IMR-90 (cell line): Measurements from ENCODE around the gene GRPR. TPM values are rescaled to one million over a fixed set of nuclear protein-coding genes. Genes with fewer than 3 reads are reported as not detected.
"Not testable (repeated sequence)": the region's sequence is repeated elsewhere in the genome, so short reads cannot be mapped to it uniquely, and the experiment has no call there.

Source experiments
- ATAC-seq: fragments of 200-7000 bp; cut with Tn5 transposase; 2 replicates; pipeline ENCODE4 v1.9.1; 2020; ENCODE audit warnings: low read depth, mild to moderate bottlenecking, moderate library complexity
- BruUV-seq: library from RNA; stranded (reverse); fragments of 400-500 nt; replicated peaks from 2 replicates; lab custom pipeline; 2021; lab: Mats Ljungman, UMichigan
- CTCF ChIA-PET: fragments of 300-600 bp; formaldehyde crosslinking; extraction: SDS; loops from one replicate; lab custom pipeline; 2021; ENCODE audit warnings: antibody characterized with exemption; lab: Yijun Ruan, JAX
- POLR2A ChIA-PET: fragments of 300-600 bp; sonication (Branson Sonifier 250); formaldehyde crosslinking; loops from one replicate; lab custom pipeline; 2022; ENCODE audit warnings: antibody characterized with exemption; ENCODE audit not compliant: unreplicated experiment; lab: Charles Lee
- DNase-seq: peaks from one replicate; pipeline ENCODE4 v3.0.0; 2013
- H2AFZ ChIP-seq: replicated peaks from 2 replicates; pipeline ENCODE3; 2013; ENCODE audit warnings: low read length, mild to moderate bottlenecking; ENCODE audit not compliant: poor library complexity
- H2AK5ac ChIP-seq: 2 replicates; pipeline ENCODE4 v1.6.1; 2013; ENCODE audit warnings: low read depth, low read length, inconsistent platforms
- H2AK9ac ChIP-seq: replicated peaks from 2 replicates; pipeline ENCODE3; 2013; ENCODE audit warnings: mild to moderate bottlenecking, low read depth, low read length, moderate library complexity; ENCODE audit not compliant: poor library complexity
- H2BK120ac ChIP-seq: 2 replicates; pipeline ENCODE4 v1.6.1; 2013; ENCODE audit warnings: low read depth, low read length, inconsistent platforms
- H2BK15ac ChIP-seq: 3 replicates; pipeline ENCODE4 v1.6.1; 2013; ENCODE audit warnings: low read depth, low read length, inconsistent platforms
- H2BK20ac ChIP-seq: 2 replicates; pipeline ENCODE4 v1.6.1; 2013; ENCODE audit warnings: low read depth, mild to moderate bottlenecking, inconsistent platforms, low read length, moderate library complexity
- H2BK5ac ChIP-seq: 2 replicates; pipeline ENCODE4 v1.6.1; 2013; ENCODE audit warnings: mild to moderate bottlenecking, low read depth, low read length, inconsistent platforms; ENCODE audit not compliant: poor library complexity, severe bottlenecking
- H3K14ac ChIP-seq: replicated peaks from 2 replicates; pipeline ENCODE4 v1.6.1; 2013; ENCODE audit warnings: low read depth, low read length, inconsistent platforms
- H3K18ac ChIP-seq: 2 replicates; pipeline ENCODE4 v1.6.1; 2013; ENCODE audit warnings: low read depth, low read length, control low read depth
- H3K23ac ChIP-seq: 2 replicates; pipeline ENCODE4 v1.6.1; 2013; ENCODE audit warnings: low read depth, low read length, inconsistent platforms
- H3K27ac ChIP-seq: 2 replicates; pipeline ENCODE4 v1.5.1; 2013; ENCODE audit warnings: mild to moderate bottlenecking, control low read depth, low read length; ENCODE audit not compliant: insufficient read depth
- H3K27me3 ChIP-seq: 2 replicates; pipeline ENCODE4 v1.6.1; 2013; ENCODE audit warnings: low read length; ENCODE audit not compliant: control insufficient read depth, insufficient read depth
- H3K36me3 ChIP-seq: 2 replicates; pipeline ENCODE4 v1.6.1; 2013; ENCODE audit warnings: low read length, mixed read lengths; ENCODE audit not compliant: control insufficient read depth, insufficient read depth
- H3K4ac ChIP-seq: 2 replicates; pipeline ENCODE4 v1.6.1; 2013; ENCODE audit warnings: low read depth, low read length, inconsistent platforms
- H3K4me1 ChIP-seq: 2 replicates; pipeline ENCODE4 v1.6.1; 2013; ENCODE audit warnings: low read length, mixed read lengths; ENCODE audit not compliant: control insufficient read depth, insufficient read depth
- H3K4me2 ChIP-seq: 2 replicates; pipeline ENCODE4 v1.6.1; 2013; ENCODE audit warnings: low read depth, mild to moderate bottlenecking, control low read depth, low read length, moderate library complexity
- H3K4me3 ChIP-seq: 2 replicates; pipeline ENCODE4 v1.5.1; 2013; ENCODE audit warnings: low read depth, mild to moderate bottlenecking, control low read depth, low read length, moderate library complexity; ENCODE audit not compliant: insufficient read depth
- H3K56ac ChIP-seq: 2 replicates; pipeline ENCODE4 v1.6.1; 2013; ENCODE audit warnings: low read length, inconsistent platforms; ENCODE audit not compliant: insufficient read depth; ENCODE audit errors: extremely low read depth
- H3K79me1 ChIP-seq, 2 experiments: 2 replicates each; pipeline ENCODE4 v1.6.1; 2013; ENCODE audit warnings: low read length in 2 of 2, inconsistent platforms in 1 of 2, low read depth in 1 of 2
- H3K9ac ChIP-seq: 2 replicates; pipeline ENCODE4 v1.6.1; 2013; ENCODE audit warnings: low read depth, low read length, control low read depth
- H3K9me1 ChIP-seq: 2 replicates; pipeline ENCODE4 v1.6.1; 2013; ENCODE audit warnings: low read length, inconsistent platforms; ENCODE audit not compliant: insufficient read depth
- H3K9me3 ChIP-seq: 2 replicates; pipeline ENCODE4 v1.6.1; 2013; ENCODE audit warnings: low read length; ENCODE audit not compliant: control insufficient read depth, insufficient read depth
- H4K20me1 ChIP-seq: 2 replicates; pipeline ENCODE4 v1.6.1; 2013; ENCODE audit warnings: low read length, inconsistent platforms; ENCODE audit not compliant: insufficient read depth
- H4K5ac ChIP-seq: 2 replicates; pipeline ENCODE4 v1.6.1; 2013; ENCODE audit warnings: mild to moderate bottlenecking, low read depth, low read length, control low read depth
- H4K8ac ChIP-seq, 2 experiments: 2 replicates each; pipeline ENCODE4 v1.6.1; 2013; ENCODE audit warnings: low read depth in 2 of 2, low read length in 2 of 2, control low read depth in 1 of 2, inconsistent platforms in 1 of 2
- H4K91ac ChIP-seq: 2 replicates; pipeline ENCODE4 v1.6.1; 2013; ENCODE audit warnings: low read depth, low read length, inconsistent platforms; ENCODE audit not compliant: insufficient read depth
- WGBS, 2 experiments: methylation state at CpG; one replicate each; pipeline versions ENCODE4 v1.1.5 to v1.1.7; 2013; ENCODE audit warnings: missing lambda C conversion rate in 2 of 2; ENCODE audit not compliant: insufficient read length in 1 of 2; ENCODE audit errors: extremely low coverage in 2 of 2; 5-methylcytosine and 5-hydroxymethylcytosine counted together
- dilution Hi-C: fragments of 300-500 bp; cut with HindIII; formaldehyde crosslinking; loops from one replicate; pipeline ENCODE4 v1.14.3; 2018; ENCODE audit warnings: low sequenced_read_pairs; ENCODE audit not compliant: unreplicated experiment
- in situ Hi-C: fragments of 300-500 bp; cut with MboI; formaldehyde crosslinking; loops from 3 replicates; pipeline ENCODE4 v1.14.3; 2019; ENCODE audit warnings: low sequenced_read_pairs, inconsistent platforms, mixed read lengths
- intact Hi-C: fragments of 100-400 bp; cut with micrococcal nuclease; formaldehyde crosslinking; loops from 2 replicates; pipeline ENCODE4 v1.10.0; 2022
- polyA plus RNA-seq, 3 experiments: library from polyadenylated mRNA; depleted of rRNA; stranded (reverse); fragments of >200 nt; gene quantifications; 2 replicates each; pipeline ENCODE4 v1.2.3, GENCODE V29; 2012; ENCODE audit warnings: low replicate concordance in 1 of 3
- total RNA-seq: library from RNA; depleted of rRNA; stranded (reverse); fragments of >200 nt; gene quantifications from 2 replicates; pipeline ENCODE4 v1.2.3, GENCODE V29; 2012

Gene GRPR
- total and polyA plus RNA-seq, 2 of the 4 experiments (the other 2 are of a cell fraction) = 9.2 to 13.6 TPM

GRCh38 chrX:16183843-16184242 lies 60.5 kb downstream of the GRPR start:
- H3K4me3 ChIP-seq, H2BK20ac ChIP-seq, H4K5ac ChIP-seq, ATAC-seq, H3K27ac ChIP-seq, H2BK15ac ChIP-seq, H4K20me1 ChIP-seq, H3K36me3 ChIP-seq, H3K9ac ChIP-seq, BruUV-seq, H3K56ac ChIP-seq, H3K14ac ChIP-seq, H2AK9ac ChIP-seq, H3K9me1 ChIP-seq, intact Hi-C loops, H3K4me1 ChIP-seq, H3K4me2 ChIP-seq, DNase-seq, H3K18ac ChIP-seq, H2BK5ac ChIP-seq, H3K27me3 ChIP-seq, H3K23ac ChIP-seq, H2BK120ac ChIP-seq, H3K4ac ChIP-seq, H4K91ac ChIP-seq, CTCF ChIA-PET, H3K79me1 ChIP-seq, H4K8ac ChIP-seq, in situ Hi-C loops, H3K9me3 ChIP-seq, POLR2A ChIA-PET, H2AFZ ChIP-seq, dilution Hi-C loops, H2AK5ac ChIP-seq: not testable (repeated sequence)
- no CpG with 5 or more reads among the region's 10 CpGs for WGBS, 2 experiments
